HCT116 (cell line): ENCODE data around the gene EIF2B5.

ENCODE experiments used
- ATF3 ChIP-seq: IDR thresholded peaks from 2 replicates; pipeline ENCODE4 v1.6.1; 2012
- CEBPB ChIP-seq: IDR thresholded peaks from 2 replicates; pipeline ENCODE4 v1.6.1; 2012; ENCODE audit warnings: low read depth
- CTCF ChIP-seq, 3 experiments: fragments of 200-600 bp in 1 of 3; sonication (generic) in 1 of 3; IDR thresholded peaks in 2 of 3; conservative IDR thresholded peaks in 1 of 3; 2 replicates each; pipeline ENCODE4 v1.5.1; 2012 to 2017; ENCODE audit warnings: low read depth in 2 of 3, low read length in 2 of 3, antibody characterized with exemption in 1 of 3, borderline replicate concordance in 1 of 3, control low read depth in 1 of 3, mild to moderate bottlenecking in 1 of 3, mixed read lengths in 1 of 3, mixed run types in 1 of 3, moderate library complexity in 1 of 3; ENCODE audit not compliant: insufficient read depth in 1 of 3
- EZH2 ChIP-seq: fragments of 200-600 bp; sonication (generic); IDR thresholded peaks from 2 replicates; pipeline ENCODE4 v1.6.1; 2017; ENCODE audit warnings: antibody characterized with exemption, mixed run types
- EZH2phosphoT487 ChIP-seq: fragments of 200-600 bp; IDR thresholded peaks from 2 replicates; pipeline ENCODE4 v1.6.1; 2018; ENCODE audit warnings: antibody characterized with exemption, borderline replicate concordance
- POLR2A ChIP-seq: IDR thresholded peaks from 2 replicates; pipeline ENCODE4 v1.7.0; 2011; ENCODE audit warnings: borderline replicate concordance; ENCODE audit not compliant: insufficient read depth, insufficient read length; ENCODE audit errors: extremely low read depth
- POLR2AphosphoS5 ChIP-seq: IDR thresholded peaks from 2 replicates; pipeline ENCODE4 v1.6.1; 2011; ENCODE audit warnings: mild to moderate bottlenecking, low read depth, low read length, moderate library complexity
- RAD21 ChIP-seq: IDR thresholded peaks from 2 replicates; pipeline ENCODE4 v1.6.1; 2012; ENCODE audit warnings: low read depth, mild to moderate bottlenecking
- REST ChIP-seq: IDR thresholded peaks from 2 replicates; pipeline ENCODE4 v1.6.1; 2012; ENCODE audit warnings: low read depth
- SIN3A ChIP-seq: IDR thresholded peaks from 2 replicates; pipeline ENCODE4 v1.6.1; 2012; ENCODE audit warnings: low read depth
- SP1 ChIP-seq: IDR thresholded peaks from 2 replicates; pipeline ENCODE4 v1.6.1; 2012; ENCODE audit warnings: low read depth
- YY1 ChIP-seq: IDR thresholded peaks from 2 replicates; pipeline ENCODE4 v1.6.1; 2011; ENCODE audit warnings: low read length, low read depth, moderate library complexity, mild to moderate bottlenecking; ENCODE audit not compliant: insufficient replicate concordance; ENCODE audit errors: extremely low read depth
- ZNF274 ChIP-seq: fragments of 200-500 bp; sonication (Bioruptor generic); IDR thresholded peaks from 2 replicates; pipeline ENCODE4 v1.6.1; 2014; ENCODE audit warnings: mild to moderate bottlenecking, low read depth, low read length, inconsistent platforms

GRCh38 chr3:184157206-184157605, 22.0 kb downstream of the EIF2B5 start:
- TF ChIP-seq SP1 (no peak), CTCF (IDR thresholded peaks at IDR 0.05 in 2 of 3, conservative IDR thresholded peaks at IDR 0.05 in 1 of 3; ENCODE audit: borderline replicate concordance in 1 of 3, insufficient read depth in 1 of 3, low read depth in 2 of 3, low read length in 2 of 3) (no peak), YY1 (no peak), EZH2 (no peak), ZNF274 (no peak), POLR2AphosphoS5 (no peak), POLR2A (no peak), REST (no peak), CEBPB (no peak), RAD21 (no peak), EZH2phosphoT487 (no peak), ATF3 (no peak), SIN3A (no peak)
